Stomach smooth muscle (tissue), 2 donors: ENCODE data around the gene TNFRSF13B.
"Not testable (repeated sequence)": the region's sequence is repeated elsewhere in the genome, so short reads cannot be mapped to it uniquely, and the experiment has no call there.

ENCODE experiments used
- H3K27ac ChIP-seq: one replicate; pipeline ENCODE4 v1.7.0; 2013; ENCODE audit warnings: mild to moderate bottlenecking, low read length, inconsistent platforms
- H3K27me3 ChIP-seq, 2 donors: one replicate each; pipeline ENCODE4 v1.7.0; 2013; ENCODE audit warnings: low read length in 2 of 2; ENCODE audit not compliant: insufficient read depth in 2 of 2, control insufficient read depth in 1 of 2
- H3K36me3 ChIP-seq, 2 donors: one replicate each; pipeline ENCODE4 v1.7.0; 2013; ENCODE audit warnings: low read length in 2 of 2; ENCODE audit not compliant: control insufficient read depth in 2 of 2, insufficient read depth in 2 of 2
- H3K4me1 ChIP-seq: one replicate; pipeline ENCODE4 v1.7.0; 2013; ENCODE audit warnings: low read length; ENCODE audit not compliant: control insufficient read depth, insufficient read depth
- H3K4me3 ChIP-seq, 2 donors: one replicate each; pipeline ENCODE4 v1.7.0; 2013; ENCODE audit warnings: low read length in 2 of 2
- H3K9ac ChIP-seq, 2 donors: one replicate each; pipeline ENCODE4 v1.7.0; 2013; ENCODE audit warnings: low read length in 2 of 2, mild to moderate bottlenecking in 1 of 2
- H3K9me3 ChIP-seq, 2 donors: one replicate each; pipeline ENCODE4 v1.7.0; 2013; ENCODE audit warnings: low read length in 2 of 2; ENCODE audit not compliant: control insufficient read depth in 2 of 2
- donor health status: healthy.
- donor health status: Pancreatic carcinoma.

The TNFRSF13B gene

DNA sequence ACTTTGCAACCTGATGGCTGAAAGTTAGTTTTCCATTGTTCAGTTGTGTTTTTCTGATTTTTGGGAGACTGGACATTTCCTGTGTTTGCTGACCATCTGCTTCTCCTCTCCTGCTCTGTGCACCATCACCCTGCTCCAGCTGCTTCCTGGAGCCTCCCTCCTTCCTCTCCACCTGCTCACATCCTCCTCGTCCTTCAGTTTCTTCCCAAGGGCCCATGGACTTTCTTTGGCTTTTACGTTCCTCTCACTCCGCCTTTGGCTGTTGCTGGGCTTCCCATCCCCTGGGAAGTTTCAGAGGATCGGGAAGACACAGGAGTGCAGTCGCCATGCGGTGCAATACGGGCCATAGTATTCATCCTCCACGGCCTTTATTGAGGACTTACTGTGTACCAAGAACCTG is 61.6 kb downstream of the TNFRSF13B start:
- Histone ChIP-seq H3K27ac (no peak overlapping the region), H3K9me3 (no peaks in the 10 kb centered on the region), H3K27me3 (peaks cover 0 to 5% of the 10 kb centered on the region in 2 donors), H3K4me3 (no peak overlapping the region), H3K36me3 (no peaks in the 10 kb centered on the region), H3K4me1 (no peaks in the 10 kb centered on the region), H3K9ac (no peak overlapping the region)

DNA sequence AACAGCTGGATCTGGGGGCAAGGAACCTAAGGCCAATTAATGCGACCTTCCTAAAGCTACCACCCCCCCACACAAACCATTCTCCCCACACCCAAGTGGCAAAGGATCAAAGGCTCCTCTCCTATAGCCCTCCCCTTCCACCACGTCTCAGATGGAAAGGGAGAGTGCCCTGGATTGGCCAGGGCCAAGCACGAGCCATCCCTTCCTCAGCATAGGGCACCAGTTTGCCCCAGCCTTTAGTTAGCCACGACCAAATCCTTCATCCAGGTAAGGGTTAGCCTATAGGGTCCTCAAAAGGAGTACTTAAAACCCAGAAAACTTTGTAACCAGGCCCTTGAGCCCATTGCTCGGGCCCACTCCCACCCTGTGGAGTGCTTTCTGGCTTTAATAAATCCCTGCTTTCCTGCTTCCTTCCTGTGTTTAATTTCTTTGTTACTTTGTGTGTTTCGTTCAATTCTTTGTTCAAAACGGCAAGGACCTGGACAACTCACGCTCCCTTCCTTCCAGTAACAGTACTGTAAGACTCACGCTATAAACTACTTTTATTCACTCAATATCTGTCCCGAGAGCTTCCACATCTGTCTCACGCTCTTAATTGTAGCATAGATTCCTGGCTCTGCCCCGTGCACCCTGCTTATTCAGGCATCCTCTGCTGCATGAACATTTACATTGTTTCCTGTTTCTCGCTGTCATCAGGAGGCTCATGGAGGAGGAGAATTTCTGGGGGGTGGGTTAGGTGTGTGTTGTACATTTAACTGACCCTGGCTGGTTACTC is 62.3 kb downstream of the TNFRSF13B start:
- no peaks in the 10 kb centered on the region for H3K4me1 ChIP-seq
- H3K36me3 ChIP-seq: no peaks in the 10 kb centered on the region
- H3K27ac ChIP-seq: no peak overlapping the region
- peaks cover 0 to 5% of the 10 kb centered on the region in 2 donors for H3K27me3 ChIP-seq
- no peaks in the 10 kb centered on the region for H3K9me3 ChIP-seq
- H3K4me3 ChIP-seq: no peak overlapping the region
- no peak overlapping the region for H3K9ac ChIP-seq

DNA sequence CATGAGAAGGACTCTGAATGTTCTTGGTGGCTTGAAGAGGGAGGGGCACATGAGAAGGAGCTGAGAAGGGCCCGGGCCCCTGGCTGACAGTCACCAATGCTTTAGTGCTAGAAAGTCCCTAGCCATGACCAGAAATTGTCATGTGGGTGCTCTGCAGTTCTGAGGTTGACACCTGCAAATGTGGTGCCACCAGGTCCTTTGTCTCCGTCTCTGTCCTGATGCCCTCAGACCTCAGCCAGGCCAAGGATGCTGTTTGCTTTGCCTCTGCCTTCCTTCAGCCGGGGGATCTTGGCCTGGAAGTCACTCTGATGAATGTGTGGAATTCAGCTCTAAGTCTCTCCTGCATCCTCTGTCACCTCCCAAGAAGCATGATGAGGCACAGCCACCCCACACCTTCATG is 63.6 kb downstream of the TNFRSF13B start:
- Histone ChIP-seq H3K9me3 (peaks cover 0 to under 1% of the 10 kb centered on the region in 2 donors), H3K4me3 (no peak overlapping the region), H3K36me3 (no peaks in the 10 kb centered on the region), H3K4me1 (no peaks in the 10 kb centered on the region), H3K27ac (no peak overlapping the region), H3K27me3 (peaks cover 0 to 5% of the 10 kb centered on the region in 2 donors), H3K9ac (no peak overlapping the region)

- peaks cover 0 to 4% of the 10 kb centered on the region in 2 donors for H3K9me3 ChIP-seq
- no peaks in the 10 kb centered on the region for H3K36me3 ChIP-seq
Measured at GRCh38 chr17:16906680-16907079, 65.2 kb downstream of the TNFRSF13B start.

GRCh38 chr17:16905593-16906191 is 66.2 kb downstream of the TNFRSF13B start:
- Histone ChIP-seq H3K27ac (no peak overlapping the region), H3K9ac (no peak overlapping the region), H3K9me3 (peaks cover 0 to 4% of the 10 kb centered on the region in 2 donors), H3K27me3 (peaks cover 2 to 7% of the 10 kb centered on the region in 2 donors), H3K36me3 (no peaks in the 10 kb centered on the region), H3K4me1 (no peaks in the 10 kb centered on the region), H3K4me3 (no peak overlapping the region)

More at GRCh38 chr17:16906680-16907079, 65.2 kb downstream of the TNFRSF13B start:
- H3K4me1 ChIP-seq: no peaks in the 10 kb centered on the region
- H3K4me3 ChIP-seq: no peak overlapping the region
- H3K27me3 ChIP-seq: peaks cover 1 to 5% of the 10 kb centered on the region in 2 donors
- no peak overlapping the region for H3K27ac ChIP-seq
- no peak overlapping the region for H3K9ac ChIP-seq

GRCh38 chr17:16903070-16903469 is 68.8 kb downstream of the TNFRSF13B start:
- H3K27ac ChIP-seq, H3K9ac ChIP-seq, H3K36me3 ChIP-seq, H3K9me3 ChIP-seq, H3K27me3 ChIP-seq, H3K4me3 ChIP-seq, H3K4me1 ChIP-seq: not testable (repeated sequence)

DNA sequence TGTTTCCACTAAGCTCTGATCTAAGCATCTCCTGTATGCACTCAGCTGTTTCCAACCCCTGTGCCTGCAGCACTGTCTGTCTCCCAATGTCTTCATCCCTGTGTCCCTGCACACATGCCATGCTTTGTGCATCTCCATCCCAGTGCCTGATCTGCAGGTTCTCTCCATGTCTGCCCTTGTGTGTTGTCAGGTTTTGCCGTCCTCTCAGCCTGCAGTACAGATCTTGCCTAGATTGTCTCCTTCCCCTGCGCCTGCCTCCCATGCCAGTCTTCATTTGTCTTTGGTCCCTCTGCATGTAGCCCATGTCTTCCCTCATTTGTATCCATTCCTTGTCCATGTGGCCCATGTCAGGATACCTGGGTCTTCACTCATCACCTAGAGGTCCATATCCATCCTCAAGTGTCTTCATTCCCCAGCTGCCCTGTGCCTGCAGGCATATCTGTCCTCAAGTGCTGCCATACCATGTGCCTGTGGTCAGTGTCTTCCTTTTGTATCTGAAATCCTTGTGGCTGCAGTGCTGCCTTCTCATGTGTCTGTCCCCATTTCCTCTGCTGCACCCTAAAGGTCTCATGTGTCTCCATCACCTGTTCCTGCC is 71.5 kb downstream of the TNFRSF13B start:
- Histone ChIP-seq H3K9me3 (peaks cover 0 to 4% of the 10 kb centered on the region in 2 donors), H3K27ac (no peak overlapping the region), H3K9ac (no peak overlapping the region), H3K27me3 (peaks cover 2 to 7% of the 10 kb centered on the region in 2 donors), H3K4me1 (no peaks in the 10 kb centered on the region), H3K4me3 (no peak overlapping the region), H3K36me3 (no peaks in the 10 kb centered on the region)

GRCh38 chr17:16897211-16897896 is 74.6 kb downstream of the TNFRSF13B start:
- not testable (repeated sequence) for H3K9ac ChIP-seq, H3K4me3 ChIP-seq, H3K36me3 ChIP-seq, H3K9me3 ChIP-seq, H3K4me1 ChIP-seq, H3K27ac ChIP-seq, H3K27me3 ChIP-seq

DNA sequence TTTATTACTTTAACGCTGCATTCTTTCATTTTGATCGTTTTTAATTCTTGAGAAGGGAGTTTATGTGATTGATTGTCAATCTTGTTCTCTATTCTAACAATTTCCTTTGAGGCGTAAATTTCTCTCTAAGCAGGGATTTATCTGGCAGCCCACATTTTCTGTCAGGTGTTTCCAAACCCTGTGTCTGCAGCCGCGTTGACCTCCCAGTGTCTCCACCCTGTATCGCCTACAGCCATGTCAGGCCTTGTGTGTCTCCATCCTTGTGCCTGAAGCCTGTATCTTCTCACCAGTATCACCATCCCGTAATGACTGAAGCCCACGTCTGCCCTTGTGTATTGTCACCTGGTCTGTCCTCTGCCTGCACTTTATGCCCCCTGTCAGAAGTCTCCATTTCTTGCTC is 75.7 kb downstream of the TNFRSF13B start:
- H3K27ac ChIP-seq, H3K4me1 ChIP-seq, H3K4me3 ChIP-seq, H3K9ac ChIP-seq, H3K9me3 ChIP-seq, H3K36me3 ChIP-seq, H3K27me3 ChIP-seq: not testable (repeated sequence)

DNA sequence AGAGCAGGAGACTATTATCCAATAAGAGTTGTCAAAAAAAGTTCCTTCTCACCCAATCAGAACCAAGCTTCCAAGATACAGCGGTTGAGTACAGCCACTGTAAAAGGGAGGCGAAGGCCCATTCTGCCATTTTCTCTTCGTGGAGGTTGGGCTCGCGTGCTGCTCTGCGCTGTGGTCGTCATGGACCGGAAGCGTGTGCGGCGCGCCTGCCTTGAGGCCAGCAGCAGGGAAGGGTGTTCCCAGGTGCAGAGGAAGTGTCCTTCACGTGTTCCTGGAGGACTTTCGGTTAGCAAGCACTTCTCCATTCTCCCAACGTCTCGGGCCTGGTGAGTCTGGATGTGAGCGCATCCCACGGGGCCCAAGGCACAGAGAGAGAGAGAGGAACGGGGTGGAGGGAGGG is 78.4 kb downstream of the TNFRSF13B start:
- H3K9ac ChIP-seq, H3K27ac ChIP-seq, H3K27me3 ChIP-seq, H3K4me3 ChIP-seq, H3K9me3 ChIP-seq, H3K36me3 ChIP-seq, H3K4me1 ChIP-seq: not testable (repeated sequence)
